ENCODE data around the gene RANBP10. TPM values are rescaled to one million over a fixed set of nuclear protein-coding genes. Genes with fewer than 3 reads are reported as not detected.

Gene RANBP10
- total and polyA plus RNA-seq, 2 of the 13 experiments (the other 11 are each of a cell fraction or from before 2014, with no cell fraction given) = 9.2 to 22.7 TPM

DNA sequence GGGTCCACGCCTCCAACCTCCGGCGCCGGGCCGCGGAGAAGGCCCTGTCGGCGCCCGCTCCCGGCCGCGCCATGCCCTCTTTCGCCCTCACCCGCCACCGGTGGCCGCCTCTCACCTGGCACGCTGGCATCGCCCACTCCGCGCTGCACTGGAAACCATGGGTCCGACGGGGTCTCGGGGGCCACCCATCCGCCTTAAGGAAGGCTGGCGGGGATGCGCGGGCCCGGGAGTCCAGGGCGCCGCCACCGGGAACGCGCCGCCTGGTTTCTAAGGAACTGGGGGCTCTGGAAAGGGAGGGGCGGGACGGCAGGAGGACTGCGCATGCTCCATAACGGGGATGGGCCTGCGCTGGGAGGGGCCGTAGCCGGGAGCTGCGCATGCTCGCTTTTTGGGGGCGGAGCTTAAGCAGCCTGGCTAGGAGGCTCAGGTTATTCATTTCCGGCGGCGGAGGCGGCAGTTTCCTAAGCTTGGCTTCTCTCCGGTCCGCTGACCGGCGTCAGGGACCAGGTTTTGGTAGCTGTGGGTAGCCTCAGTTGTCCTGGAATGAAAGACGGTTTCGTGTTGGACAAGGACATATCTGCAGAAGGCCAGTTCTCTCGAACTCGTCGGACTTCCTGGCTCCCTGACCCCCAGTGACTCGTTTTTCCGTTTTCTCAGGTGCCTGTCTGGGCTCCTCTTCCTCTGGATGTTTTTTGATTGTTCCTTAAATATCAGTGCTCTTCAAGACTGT, 87.1 kb downstream of the RANBP10 start, which contains the start of gene GFOD2 (continued):
- TF ChIP-seq ZNF432 (CRISPR knock-in tag; IDR thresholded peaks at IDR 0.05; ENCODE audit: borderline replicate concordance) = no peak
- no peak for TF ChIP-seq PCBP2 (optimal IDR thresholded peaks at IDR 0.05; ENCODE audit: low read depth, low read length, poor library complexity, severe bottlenecking)
- no peak; the same call in 1 of the 2 replicates for TF ChIP-seq SIN3B (IDR thresholded peaks at IDR 0.05; ENCODE audit: low read length)
- TF ChIP-seq TCF7 (IDR thresholded peaks at IDR 0.05; ENCODE audit: low read depth) = no peak
- TF ChIP-seq, protein P1, sequence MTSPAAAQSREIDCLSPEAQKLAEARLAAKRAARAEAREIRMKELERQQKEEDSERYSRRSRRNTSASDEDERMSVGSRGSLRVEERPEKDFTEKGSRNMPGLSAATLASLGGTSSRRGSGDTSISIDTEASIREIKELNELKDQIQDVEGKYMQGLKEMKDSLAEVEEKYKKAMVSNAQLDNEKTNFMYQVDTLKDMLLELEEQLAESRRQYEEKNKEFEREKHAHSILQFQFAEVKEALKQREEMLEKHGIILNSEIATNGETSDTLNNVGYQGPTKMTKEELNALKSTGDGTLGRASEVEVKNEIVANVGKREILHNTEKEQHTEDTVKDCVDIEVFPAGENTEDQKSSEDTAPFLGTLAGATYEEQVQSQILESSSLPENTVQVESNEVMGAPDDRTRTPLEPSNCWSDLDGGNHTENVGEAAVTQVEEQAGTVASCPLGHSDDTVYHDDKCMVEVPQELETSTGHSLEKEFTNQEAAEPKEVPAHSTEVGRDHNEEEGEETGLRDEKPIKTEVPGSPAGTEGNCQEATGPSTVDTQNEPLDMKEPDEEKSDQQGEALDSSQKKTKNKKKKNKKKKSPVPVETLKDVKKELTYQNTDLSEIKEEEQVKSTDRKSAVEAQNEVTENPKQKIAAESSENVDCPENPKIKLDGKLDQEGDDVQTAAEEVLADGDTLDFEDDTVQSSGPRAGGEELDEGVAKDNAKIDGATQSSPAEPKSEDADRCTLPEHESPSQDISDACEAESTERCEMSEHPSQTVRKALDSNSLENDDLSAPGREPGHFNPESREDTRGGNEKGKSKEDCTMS (CRISPR knock-in tag; conservative IDR thresholded peaks at IDR 0.05) = no peak
- peak; percentile 90; the same call in 1 of the 2 replicates for TF ChIP-seq ZNF546 (CRISPR knock-in tag; conservative IDR thresholded peaks at IDR 0.05)
- TF ChIP-seq PLRG1 (conservative IDR thresholded peaks at IDR 0.05) = no peak
- TF ChIP-seq EZH2 (conservative IDR thresholded peaks at IDR 0.05; ENCODE audit: low read depth, low read length) = no peak
- TF ChIP-seq DR1 (CRISPR knock-in tag; IDR thresholded peaks at IDR 0.05) = no peak
- TF ChIP-seq ZBTB8A (CRISPR knock-in tag; IDR thresholded peaks at IDR 0.05; ENCODE audit: borderline replicate concordance, low read depth) = no peak
- TF ChIP-seq ZNF768 (CRISPR knock-in tag; IDR thresholded peaks at IDR 0.05) = peak; percentile 51; the same call in 1 of the 2 replicates
- TF ChIP-seq, protein P2, sequence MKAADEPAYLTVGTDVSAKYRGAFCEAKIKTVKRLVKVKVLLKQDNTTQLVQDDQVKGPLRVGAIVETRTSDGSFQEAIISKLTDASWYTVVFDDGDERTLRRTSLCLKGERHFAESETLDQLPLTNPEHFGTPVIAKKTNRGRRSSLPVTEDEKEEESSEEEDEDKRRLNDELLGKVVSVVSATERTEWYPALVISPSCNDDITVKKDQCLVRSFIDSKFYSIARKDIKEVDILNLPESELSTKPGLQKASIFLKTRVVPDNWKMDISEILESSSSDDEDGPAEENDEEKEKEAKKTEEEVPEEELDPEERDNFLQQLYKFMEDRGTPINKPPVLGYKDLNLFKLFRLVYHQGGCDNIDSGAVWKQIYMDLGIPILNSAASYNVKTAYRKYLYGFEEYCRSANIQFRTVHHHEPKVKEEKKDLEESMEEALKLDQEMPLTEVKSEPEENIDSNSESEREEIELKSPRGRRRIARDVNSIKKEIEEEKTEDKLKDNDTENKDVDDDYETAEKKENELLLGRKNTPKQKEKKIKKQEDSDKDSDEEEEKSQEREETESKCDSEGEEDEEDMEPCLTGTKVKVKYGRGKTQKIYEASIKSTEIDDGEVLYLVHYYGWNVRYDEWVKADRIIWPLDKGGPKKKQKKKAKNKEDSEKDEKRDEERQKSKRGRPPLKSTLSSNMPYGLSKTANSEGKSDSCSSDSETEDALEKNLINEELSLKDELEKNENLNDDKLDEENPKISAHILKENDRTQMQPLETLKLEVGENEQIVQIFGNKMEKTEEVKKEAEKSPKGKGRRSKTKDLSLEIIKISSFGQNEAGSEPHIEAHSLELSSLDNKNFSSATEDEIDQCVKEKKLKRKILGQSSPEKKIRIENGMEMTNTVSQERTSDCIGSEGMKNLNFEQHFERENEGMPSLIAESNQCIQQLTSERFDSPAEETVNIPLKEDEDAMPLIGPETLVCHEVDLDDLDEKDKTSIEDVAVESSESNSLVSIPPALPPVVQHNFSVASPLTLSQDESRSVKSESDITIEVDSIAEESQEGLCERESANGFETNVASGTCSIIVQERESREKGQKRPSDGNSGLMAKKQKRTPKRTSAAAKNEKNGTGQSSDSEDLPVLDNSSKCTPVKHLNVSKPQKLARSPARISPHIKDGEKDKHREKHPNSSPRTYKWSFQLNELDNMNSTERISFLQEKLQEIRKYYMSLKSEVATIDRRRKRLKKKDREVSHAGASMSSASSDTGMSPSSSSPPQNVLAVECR (CRISPR knock-in tag; IDR thresholded peaks at IDR 0.05; ENCODE audit: borderline replicate concordance) = peak; percentile 99
- TF ChIP-seq ZNF335 (CRISPR knock-in tag; IDR thresholded peaks at IDR 0.05) = peak; percentile 27; the same call in 1 of the 2 replicates
- peak; percentile 77; the same call in 1 of the 2 replicates for TF ChIP-seq MED13 (CRISPR knock-in tag; IDR thresholded peaks at IDR 0.05)
- TF ChIP-seq SIN3A (IDR thresholded peaks at IDR 0.05; ENCODE audit: borderline replicate concordance, low read depth, low read length) = peak; percentile 92
- 0 out of 2 replicates have a peak, but pooled peaks have one; percentile 67 for TF ChIP-seq KAT7 (CRISPR knock-in tag; IDR thresholded peaks at IDR 0.05; ENCODE audit: borderline replicate concordance)
- peak; percentile 80; the same call in 1 of the 2 replicates for TF ChIP-seq THAP9 (CRISPR knock-in tag; IDR thresholded peaks at IDR 0.05; ENCODE audit: borderline replicate concordance)
- TF ChIP-seq, protein P3, sequence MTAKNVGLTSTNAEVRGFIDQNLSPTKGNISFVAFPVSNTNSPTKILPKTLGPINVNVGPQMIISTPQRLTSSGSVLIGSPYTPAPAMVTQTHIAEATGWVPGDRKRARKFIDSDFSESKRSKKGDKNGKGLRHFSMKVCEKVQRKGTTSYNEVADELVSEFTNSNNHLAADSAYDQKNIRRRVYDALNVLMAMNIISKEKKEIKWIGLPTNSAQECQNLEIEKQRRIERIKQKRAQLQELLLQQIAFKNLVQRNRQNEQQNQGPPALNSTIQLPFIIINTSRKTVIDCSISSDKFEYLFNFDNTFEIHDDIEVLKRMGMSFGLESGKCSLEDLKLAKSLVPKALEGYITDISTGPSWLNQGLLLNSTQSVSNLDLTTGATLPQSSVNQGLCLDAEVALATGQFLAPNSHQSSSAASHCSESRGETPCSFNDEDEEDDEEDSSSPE (CRISPR knock-in tag; IDR thresholded peaks at IDR 0.05) = peak; percentile 58
- TF ChIP-seq ZNF672 (CRISPR knock-in tag; IDR thresholded peaks at IDR 0.05) = no peak

All from HepG2 (cell line).